ENCODE data around the gene CELSR1.

The CELSR1 gene

GRCh38 chr22:46346680-46347405 is 190.6 kb downstream of the CELSR1 start:
- no peak for DNase-seq

GRCh38 chr22:46340676-46341075 is 196.7 kb downstream of the CELSR1 start:
- DNase-seq: no peak

- DNase-seq: no peak
Measured at GRCh38 chr22:46339956-46340355, 197.5 kb downstream of the CELSR1 start.

GRCh38 chr22:46338636-46339035 is 198.8 kb downstream of the CELSR1 start:
- DNase-seq: no peak

- DNase-seq: no peak
Measured at GRCh38 chr22:46337870-46338269, 199.6 kb downstream of the CELSR1 start.

GRCh38 chr22:46336119-46337078 is 201.0 kb downstream of the CELSR1 start:
- DNase-seq: peak; percentile 61

- DNase-seq: peak; percentile 91
Measured at GRCh38 chr22:46335201-46336118, 202.0 kb downstream of the CELSR1 start, which contains the start of gene TRMU. Gene TRMU (plus strand): TSS chr22:46335714. CDS start chr22:46335765, 51 bp downstream.

GRCh38 chr22:46331496-46331895 is 205.9 kb downstream of the CELSR1 start:
- no peak for DNase-seq

- no peak for DNase-seq
Measured at GRCh38 chr22:46330426-46330825, 207.0 kb downstream of the CELSR1 start.

GRCh38 chr22:46329616-46330015 is 207.8 kb downstream of the CELSR1 start:
- no peak for DNase-seq

- no peak for DNase-seq
Measured at GRCh38 chr22:46328797-46329196, 208.6 kb downstream of the CELSR1 start.

GRCh38 chr22:46327691-46328465 is 209.5 kb downstream of the CELSR1 start:
- no peak for DNase-seq

GRCh38 chr22:46326066-46326680 is 211.2 kb downstream of the CELSR1 start:
- no peak for DNase-seq

- no peak for DNase-seq
Measured at GRCh38 chr22:46323162-46323561, 214.3 kb downstream of the CELSR1 start.

GRCh38 chr22:46322711-46323110 is 214.7 kb downstream of the CELSR1 start:
- DNase-seq: no peak

GRCh38 chr22:46320716-46321386 is 216.6 kb downstream of the CELSR1 start:
- no peak for DNase-seq

GRCh38 chr22:46320166-46320710 is 217.2 kb downstream of the CELSR1 start:
- DNase-seq: no peak

- DNase-seq: no peak
Measured at GRCh38 chr22:46319319-46319718, 218.1 kb downstream of the CELSR1 start.

- DNase-seq: no peak
Measured at GRCh38 chr22:46318576-46318975, 218.8 kb downstream of the CELSR1 start.

GRCh38 chr22:46317646-46318045 is 219.8 kb downstream of the CELSR1 start:
- DNase-seq: no peak

- DNase-seq: no peak
Measured at GRCh38 chr22:46315976-46316375, 221.4 kb downstream of the CELSR1 start.

Data from DMS53 (cell line).